ENCODE data around the gene SRPRB. TPM values are rescaled to one million over a fixed set of nuclear protein-coding genes. Genes with fewer than 3 reads are reported as not detected.

The SRPRB gene
- total and polyA plus RNA-seq, 9 of the 15 experiments (the other 6 are each of a cell fraction or from before 2014, with no cell fraction given) = 29.5 to 66.0 (median 41.4) TPM

- in situ Hi-C loops (cut with MboI) (no loop called here), intact Hi-C loops (cut with micrococcal nuclease) (no loop called here)
- H3K79me2 ChIP-seq (ENCODE audit: control insufficient read depth, insufficient read depth, low read length) = no peaks in the 10 kb centered on the region
- 55% methylated on average over 4 of the region's 4 CpGs for WGBS (ENCODE audit: insufficient coverage, low coverage, missing lambda C conversion rate)
- TF ChIP-seq ATF2 (CRISPR knock-in tag; IDR thresholded peaks at IDR 0.05) (no peak), ZFP36 (IDR thresholded peaks at IDR 0.05; ENCODE audit: low read depth, low read length, partially characterized antibody) (peak; percentile 42), ARID1B (IDR thresholded peaks at IDR 0.05) (no peak), ZNF143 (CRISPR knock-in tag; IDR thresholded peaks at IDR 0.05) (no peak)
- BruUV-seq (replicated peaks) = no TSS peak
- H3K27ac ChIP-seq (ENCODE audit: extremely low read depth, low read depth, low read length) = no peak overlapping the region
- H3K36me3 ChIP-seq (ENCODE audit: control insufficient read depth, insufficient read depth, low read length) = no peaks in the 10 kb centered on the region
- no peaks in the 10 kb centered on the region for H3K9me1 ChIP-seq (ENCODE audit: control insufficient read depth, insufficient read depth, low read length)
- CTCF ChIA-PET (ENCODE audit: low intra/inter-chr PET ratio) = no interaction called here
- H3K9me3 ChIP-seq (replicated peaks; ENCODE audit: control insufficient read depth, insufficient read depth, low read depth, low read length) = no peaks in the 10 kb centered on the region
- H3K9ac ChIP-seq (ENCODE audit: insufficient read depth in 1 of 2, low read depth in 2 of 2, low read length in 2 of 2) = no peak overlapping the region
- POLR2A ChIA-PET = no interaction called here
- FAIRE-seq (no peak), DNase-seq (ENCODE audit: extremely low read depth in 1 of 4, low spot score in 3 of 4) (no peak), ATAC-seq (no peak)
- H3K4me1 ChIP-seq (replicated peaks in 1 of 2; ENCODE audit: control insufficient read depth in 2 of 2, insufficient read depth in 2 of 2, low read length in 2 of 2) = peaks cover 5 to 9% of the 10 kb centered on the region in 2 experiments; a peak in 3 of 5 replicates
- no peak overlapping the region for H3K4me3 ChIP-seq
- H4K20me1 ChIP-seq (replicated peaks; ENCODE audit: control insufficient read depth, insufficient read depth, low read length) = no peaks in the 10 kb centered on the region
- H3K27me3 ChIP-seq (ENCODE audit: control insufficient read depth in 2 of 2, insufficient read depth in 2 of 2, low read length in 2 of 2) = no peaks in the 10 kb centered on the region
- H3K4me2 ChIP-seq (ENCODE audit: insufficient read depth, low read length) = no peak overlapping the region
- H2AFZ ChIP-seq (ENCODE audit: low read depth, low read length) = no peak overlapping the region
Observed at GRCh38 chr3:133842158-133842557, 36.5 kb downstream of the SRPRB start.

- FAIRE-seq (peak; percentile 60), ATAC-seq (peak; percentile 72), DNase-seq (ENCODE audit: extremely low read depth in 1 of 4, low spot score in 3 of 4) (peak; percentile 38 to 50 (median 46))
- peaks cover 5 to 9% of the 10 kb centered on the region in 2 experiments; a peak in 4 of 5 replicates for H3K4me1 ChIP-seq (replicated peaks in 1 of 2; ENCODE audit: control insufficient read depth in 2 of 2, insufficient read depth in 2 of 2, low read length in 2 of 2)
- no peak overlapping the region for H3K27ac ChIP-seq (ENCODE audit: extremely low read depth, low read depth, low read length)
- no peaks in the 10 kb centered on the region for H3K79me2 ChIP-seq (ENCODE audit: control insufficient read depth, insufficient read depth, low read length)
- no peaks in the 10 kb centered on the region for H3K9me3 ChIP-seq (replicated peaks; ENCODE audit: control insufficient read depth, insufficient read depth, low read depth, low read length)
- no peaks in the 10 kb centered on the region for H3K27me3 ChIP-seq (ENCODE audit: control insufficient read depth in 2 of 2, insufficient read depth in 2 of 2, low read length in 2 of 2)
- no peak overlapping the region for H3K4me2 ChIP-seq (ENCODE audit: insufficient read depth, low read length)
- no peak overlapping the region for H2AFZ ChIP-seq (ENCODE audit: low read depth, low read length)
- no TSS peak for BruUV-seq (replicated peaks)
- H3K9me1 ChIP-seq (ENCODE audit: control insufficient read depth, insufficient read depth, low read length) = no peaks in the 10 kb centered on the region
- intact Hi-C loops (cut with micrococcal nuclease) = no loop called here
- in situ Hi-C loops (cut with MboI) = no loop called here
- ChIA-PET CTCF (ENCODE audit: low intra/inter-chr PET ratio) (no interaction called here), POLR2A (interaction anchor here (0.8 kb wide), 1 partner anchor 15 kb away, joined by 4 read pairs; no protein-coding TSS in a partner anchor)
- no peak overlapping the region for H3K4me3 ChIP-seq
- whole genome bisulfite sequencing (ENCODE audit: insufficient coverage, low coverage, missing lambda C conversion rate) = 3% methylated on average over 6 of the region's 7 CpGs
- H3K36me3 ChIP-seq (ENCODE audit: control insufficient read depth, insufficient read depth, low read length) = no peaks in the 10 kb centered on the region
- no peak overlapping the region; a peak in 1 of 4 replicates for H3K9ac ChIP-seq (ENCODE audit: insufficient read depth in 1 of 2, low read depth in 2 of 2, low read length in 2 of 2)
- H4K20me1 ChIP-seq (replicated peaks; ENCODE audit: control insufficient read depth, insufficient read depth, low read length) = no peaks in the 10 kb centered on the region
- TF ChIP-seq SMARCA5 (IDR thresholded peaks at IDR 0.05) (no peak), SMARCE1 (IDR thresholded peaks at IDR 0.05) (peak; percentile 64; the same call in 1 of the 2 replicates), NFATC3 (IDR thresholded peaks at IDR 0.05) (no peak), EHMT2 (IDR thresholded peaks at IDR 0.05) (no peak), THRAP3 (IDR thresholded peaks at IDR 0.05; ENCODE audit: borderline replicate concordance) (no peak), SFPQ (IDR thresholded peaks at IDR 0.05; ENCODE audit: low read depth, low read length) (no peak), ZNF146 (CRISPR knock-in tag; IDR thresholded peaks at IDR 0.05; ENCODE audit: unreplicated experiment) (no peak), RCOR1 (IDR thresholded peaks at IDR 0.05; ENCODE audit: borderline replicate concordance in 1 of 2, low read depth in 2 of 2, low read length in 2 of 2) (peak in 1 of 2 experiments; percentile 38; a peak in 1 of 4 replicates), BMI1 (IDR thresholded peaks at IDR 0.05; ENCODE audit: low read length) (no peak), CBFA2T3 (IDR thresholded peaks at IDR 0.05) (peak; percentile 44), TRIM24 (IDR thresholded peaks at IDR 0.05) (peak in 1 of 2 experiments; percentile 17; a peak in 1 of 4 replicates)
Observed at GRCh38 chr3:133843634-133844033, 38.0 kb downstream of the SRPRB start.
